Kidney (tissue), 14 donors: ENCODE results near the gene MX1. TPM values are rescaled to one million over a fixed set of nuclear protein-coding genes. Genes with fewer than 3 reads are reported as not detected.

ENCODE experiments used
- DNase-seq, 5 donors: peaks; one replicate each; pipeline ENCODE4 v3.0.0-alpha.2; 2013 to 2020
- FAIRE-seq: peaks from 2 replicates; lab custom pipeline; 2012; peaks lifted over from hg19 to GRCh38; lab: Jason Lieb, UNC
- H3K27ac ChIP-seq, 2 donors: one replicate each; pipeline ENCODE4 v1.7.0; 2013; ENCODE audit warnings: low read depth in 2 of 2, low read length in 2 of 2, inconsistent platforms in 1 of 2
- H3K27me3 ChIP-seq: one replicate; pipeline ENCODE4 v1.7.1; 2013; ENCODE audit warnings: low read length, inconsistent platforms; ENCODE audit not compliant: control insufficient read depth, insufficient read depth
- H3K36me3 ChIP-seq, 3 donors: one replicate each; pipeline versions ENCODE4 v1.7.0 to v1.7.1; 2013; ENCODE audit warnings: low read length in 3 of 3, control low read depth in 1 of 3, inconsistent platforms in 1 of 3; ENCODE audit not compliant: insufficient read depth in 3 of 3, control insufficient read depth in 2 of 3
- H3K4me1 ChIP-seq, 3 donors: one replicate each; pipeline versions ENCODE4 v1.7.0 to v1.7.1; 2013; ENCODE audit warnings: low read length in 3 of 3, inconsistent platforms in 1 of 3, low read depth in 1 of 3; ENCODE audit not compliant: control insufficient read depth in 2 of 3, insufficient read depth in 2 of 3
- H3K4me3 ChIP-seq, 3 donors: one replicate each; pipeline versions ENCODE4 v1.7.0 to v1.8.1; 2013; ENCODE audit warnings: low read length in 3 of 3, control low read depth in 1 of 3, inconsistent platforms in 1 of 3
- H3K9ac ChIP-seq, 3 donors: one replicate each; pipeline versions ENCODE4 v1.7.0 to v1.7.1; 2013; ENCODE audit warnings: low read length in 3 of 3, control low read depth in 1 of 3, inconsistent platforms in 1 of 3
- H3K9me3 ChIP-seq, 3 donors: one replicate each; pipeline versions ENCODE4 v1.7.0 to v1.7.1; 2013; ENCODE audit warnings: low read length in 3 of 3, control low read depth in 1 of 3, inconsistent platforms in 1 of 3; ENCODE audit not compliant: control insufficient read depth in 2 of 3, insufficient read depth in 1 of 3
- intact Hi-C: fragments of 100-400 bp; cut with DNase I; formaldehyde crosslinking; loops from one replicate; pipeline ENCODE4 v1.11.1; 2022
- polyA plus RNA-seq: library from polyadenylated mRNA; stranded (reverse); fragments of 350-450 nt; fragmentation: Illumina TruSeq; extraction: RNeasy Lipid Tissue Mini Kit (QIAGEN cat#74804); gene quantifications from one replicate; pipeline ENCODE4 v1.2.3, GENCODE V29; 2014; ENCODE audit warnings: low read depth, low replicate concordance; ENCODE audit not compliant: insufficient read depth
- total RNA-seq: library from RNA; stranded (reverse); fragmentation: NEBNext Ultra II Directional; extraction: Animal tissue kit (Norgen Biotek cat#: 25700); gene quantifications from one replicate; pipeline ENCODE4 v1.2.1, GENCODE V29; 2021
- TF ChIP-seq, protein P1 (sequence below): IDR thresholded peaks from 3 replicates; pipeline ENCODE4 v1.5.1; 2012; ENCODE audit warnings: mild to moderate bottlenecking, moderate library complexity, borderline replicate concordance; ENCODE audit not compliant: insufficient read depth; ENCODE audit errors: extremely low read depth
- donor health status: control.
- donor health status: control.
- donor health status: control.
- donor health status: control.
- donor health status: control.
- donor health status: DM: yes; HTN: yes; CAD: no.
- donor health status: Normal renal cell carcinoma (clear cell type).

MX1 gene
- total and polyA plus RNA-seq, 2 donors from 2014 or later, result 22.9 to 47.4 TPM

DNA sequence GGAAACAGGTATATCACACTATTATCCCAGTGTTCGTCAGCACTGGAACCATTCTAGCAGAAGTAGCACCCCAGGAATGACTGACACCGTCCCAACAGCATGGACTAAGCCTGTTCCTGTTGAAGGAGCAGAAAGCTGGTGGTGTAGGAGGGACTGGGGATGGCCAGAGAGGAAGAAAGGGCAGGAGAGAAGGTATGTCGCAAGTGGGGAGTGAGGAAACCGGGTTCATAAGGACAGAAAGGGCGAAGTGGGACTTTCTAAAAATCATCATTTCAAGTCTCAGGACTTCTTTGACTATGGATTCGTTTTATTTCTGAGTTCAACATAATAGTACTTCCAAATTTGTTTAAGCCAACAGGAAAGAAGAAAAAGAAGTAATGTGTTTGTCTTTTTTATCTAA, 19.7 kb upstream of the MX1 start:
- Histone ChIP-seq H3K9me3 (peaks cover 0 to 3% (median 0%) of the 10 kb centered on the region in 3 donors), H3K27me3 (no peaks in the 10 kb centered on the region), H3K4me3 (no peak overlapping the region), H3K9ac (no peak overlapping the region), H3K4me1 (no peaks in the 10 kb centered on the region), H3K36me3 (peaks cover 0 to 3% (median 0%) of the 10 kb centered on the region in 3 donors), H3K27ac (no peak overlapping the region)
- FAIRE-seq, result no peak
- peak in 1 of 5 donors; percentile 15 for DNase-seq
- intact Hi-C loops, result no loop called here
- TF ChIP-seq, protein P1, sequence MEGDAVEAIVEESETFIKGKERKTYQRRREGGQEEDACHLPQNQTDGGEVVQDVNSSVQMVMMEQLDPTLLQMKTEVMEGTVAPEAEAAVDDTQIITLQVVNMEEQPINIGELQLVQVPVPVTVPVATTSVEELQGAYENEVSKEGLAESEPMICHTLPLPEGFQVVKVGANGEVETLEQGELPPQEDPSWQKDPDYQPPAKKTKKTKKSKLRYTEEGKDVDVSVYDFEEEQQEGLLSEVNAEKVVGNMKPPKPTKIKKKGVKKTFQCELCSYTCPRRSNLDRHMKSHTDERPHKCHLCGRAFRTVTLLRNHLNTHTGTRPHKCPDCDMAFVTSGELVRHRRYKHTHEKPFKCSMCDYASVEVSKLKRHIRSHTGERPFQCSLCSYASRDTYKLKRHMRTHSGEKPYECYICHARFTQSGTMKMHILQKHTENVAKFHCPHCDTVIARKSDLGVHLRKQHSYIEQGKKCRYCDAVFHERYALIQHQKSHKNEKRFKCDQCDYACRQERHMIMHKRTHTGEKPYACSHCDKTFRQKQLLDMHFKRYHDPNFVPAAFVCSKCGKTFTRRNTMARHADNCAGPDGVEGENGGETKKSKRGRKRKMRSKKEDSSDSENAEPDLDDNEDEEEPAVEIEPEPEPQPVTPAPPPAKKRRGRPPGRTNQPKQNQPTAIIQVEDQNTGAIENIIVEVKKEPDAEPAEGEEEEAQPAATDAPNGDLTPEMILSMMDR, result no peak

DNA sequence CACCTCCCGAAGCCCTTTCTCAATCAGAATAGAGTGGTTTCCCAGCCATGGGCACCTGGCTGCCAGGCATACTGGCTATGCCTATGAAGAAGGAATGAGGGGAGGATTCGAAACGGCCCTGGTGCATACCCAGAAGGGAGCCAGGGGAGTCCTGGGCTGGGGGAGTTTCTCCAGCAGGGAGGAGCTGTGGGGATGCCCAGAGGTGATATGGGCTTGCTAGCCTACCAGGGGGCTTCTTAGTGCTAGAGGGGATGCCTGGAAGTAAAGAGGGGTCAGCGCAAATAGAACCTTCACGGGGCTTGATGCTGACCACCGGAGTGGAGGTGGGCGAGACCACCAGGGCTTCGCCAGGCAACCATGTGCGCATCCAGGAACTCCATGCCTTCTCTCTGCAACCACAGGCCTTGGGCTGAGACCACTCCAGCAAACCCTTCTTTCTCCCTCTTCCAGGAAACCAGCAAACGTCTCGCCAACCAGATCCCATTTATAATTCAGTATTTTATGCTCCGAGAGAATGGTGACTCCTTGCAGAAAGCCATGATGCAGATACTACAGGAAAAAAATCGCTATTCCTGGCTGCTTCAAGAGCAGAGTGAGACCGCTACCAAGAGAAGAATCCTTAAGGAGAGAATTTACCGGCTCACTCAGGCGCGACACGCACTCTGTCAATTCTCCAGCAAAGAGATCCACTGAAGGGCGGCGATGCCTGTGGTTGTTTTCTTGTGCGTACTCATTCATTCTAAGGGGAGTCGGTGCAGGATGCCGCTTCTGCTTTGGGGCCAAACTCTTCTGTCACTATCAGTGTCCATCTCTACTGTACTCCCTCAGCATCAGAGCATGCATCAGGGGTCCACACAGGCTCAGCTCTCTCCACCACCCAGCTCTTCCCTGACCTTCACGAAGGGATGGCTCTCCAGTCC, 18.2 kb upstream of the MX1 start:
- Histone ChIP-seq H3K36me3 (peaks cover 0 to 2% (median 0%) of the 10 kb centered on the region in 3 donors), H3K4me3 (no peak overlapping the region), H3K9me3 (peaks cover 0 to 3% (median 0%) of the 10 kb centered on the region in 3 donors), H3K9ac (no peak overlapping the region), H3K27ac (no peak overlapping the region), H3K27me3 (no peaks in the 10 kb centered on the region), H3K4me1 (no peaks in the 10 kb centered on the region)
- DNase-seq, result peak in 1 of 5 donors; percentile 17
- intact Hi-C loops, result no loop called here
- no peak for FAIRE-seq
- TF ChIP-seq, protein P1, result no peak

DNA sequence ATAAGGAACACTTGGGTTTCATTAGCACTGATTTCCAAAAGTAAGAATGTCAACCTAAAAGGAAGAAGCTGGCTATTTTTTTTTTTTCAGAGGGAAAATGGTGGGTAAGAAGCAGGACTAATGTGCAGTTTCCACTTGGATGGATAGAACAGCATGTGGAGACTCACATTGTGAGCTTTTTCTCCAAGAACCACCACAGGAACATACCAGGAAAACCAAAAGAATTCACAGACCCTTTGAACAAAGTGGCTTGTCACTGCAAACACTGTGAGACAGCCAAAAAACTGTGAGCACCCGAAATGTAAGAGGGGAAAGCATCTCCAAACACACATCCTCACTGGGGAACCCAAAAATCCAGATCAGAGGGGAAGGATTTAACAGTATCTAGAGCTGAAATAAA, 15.7 kb upstream of the MX1 start:
- intact Hi-C loops, result no loop called here
- Histone ChIP-seq H3K27me3 (no peaks in the 10 kb centered on the region), H3K36me3 (peaks cover 0 to 2% (median 0%) of the 10 kb centered on the region in 3 donors), H3K27ac (no peak overlapping the region), H3K9me3 (peaks cover 0 to 3% (median 0%) of the 10 kb centered on the region in 3 donors), H3K9ac (no peak overlapping the region), H3K4me1 (no peaks in the 10 kb centered on the region), H3K4me3 (no peak overlapping the region)
- DNase-seq (peak in 1 of 5 donors; percentile 4), FAIRE-seq (no peak)
- TF ChIP-seq, protein P1, result no peak
